GM20431 (cell line): ENCODE results near the gene ATP5PF.
"Not testable (repeated sequence)": the region's sequence is repeated elsewhere in the genome, so short reads cannot be mapped to it uniquely, and the experiment has no call there.

Experiments used
- in situ Hi-C: fragments of 300-500 bp; cut with MseI, MboI; formaldehyde crosslinking; loops from one replicate; pipeline ENCODE4 v1.15.0; 2020; ENCODE audit warnings: low sequenced_read_pairs; ENCODE audit not compliant: unreplicated experiment

The ATP5PF gene

DNA sequence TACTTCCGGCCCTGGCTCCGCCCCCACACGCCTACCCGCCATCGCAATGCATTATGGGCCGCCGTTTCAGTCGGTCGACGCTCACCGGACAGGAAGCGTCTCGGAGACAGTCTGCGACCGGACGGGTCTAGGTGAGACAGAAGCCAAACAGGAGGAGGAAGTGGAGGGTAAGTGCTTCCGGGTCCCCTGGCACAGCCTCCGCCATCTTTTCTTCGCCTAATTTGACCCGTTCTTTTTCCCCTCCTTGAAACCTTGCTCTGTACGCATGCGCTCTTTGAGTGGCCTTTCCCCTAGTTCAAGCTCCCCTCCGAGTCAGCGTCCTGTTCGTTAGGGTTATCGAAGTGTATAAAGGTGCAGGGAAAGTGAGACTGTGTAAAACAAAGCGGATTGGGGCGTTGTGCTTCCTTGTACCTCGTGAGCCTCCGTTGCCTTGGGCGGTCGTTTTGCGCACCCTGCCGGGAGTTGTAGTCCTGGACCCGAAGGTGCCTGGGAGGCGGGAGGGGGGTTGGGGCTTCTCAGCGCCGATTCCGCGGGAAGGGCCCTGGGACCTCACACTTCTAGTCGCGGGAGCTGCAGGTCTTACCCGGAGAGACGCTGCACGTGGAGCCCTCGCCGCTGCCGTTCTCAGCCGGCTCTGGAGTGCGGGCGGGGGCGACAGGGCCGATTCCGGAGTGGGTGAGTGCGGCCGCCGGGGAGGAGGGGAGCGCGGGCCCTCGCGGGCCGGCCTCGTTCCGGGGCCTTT lies at the start of gene ATP5PF, which contains the start of gene GABPA:
Gene ATP5PF, minus strand, starts transcription at position 1 of the 742 bp plus-strand sequence. CDS start 5,110 bp downstream, outside the sequence.
Gene GABPA, plus strand, starts transcription at position 69 of the 742 bp plus-strand sequence. CDS start 6,627 bp downstream, outside the sequence.
- in situ Hi-C loops: loop anchor here (25.0 kb wide), 1 partner anchor 323 kb away; no protein-coding TSS in a partner anchor

GRCh38 chr21:25778126-25778875 lies 43.6 kb upstream of the ATP5PF start:
- in situ Hi-C loops: not testable (repeated sequence)

DNA sequence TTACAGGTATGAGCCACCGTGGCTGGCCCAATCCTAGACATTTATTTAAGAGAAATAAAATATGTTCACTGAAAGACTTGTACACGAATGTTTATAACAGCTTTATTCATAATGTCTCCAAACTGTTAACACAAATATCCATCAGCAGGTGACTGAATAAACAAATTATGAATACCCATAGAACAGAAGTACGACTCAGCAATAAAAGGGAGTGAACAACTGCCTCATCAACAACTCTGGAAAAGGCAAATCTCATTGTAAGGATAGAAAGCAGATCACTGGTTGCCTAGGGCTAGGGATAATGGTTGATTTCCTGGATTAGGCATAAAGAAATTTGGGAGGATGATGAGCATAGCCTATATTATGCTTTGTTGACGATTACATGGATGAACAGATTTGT lies 41.7 kb upstream of the ATP5PF start:
- in situ Hi-C loops: no loop called here

- in situ Hi-C loops: no loop called here
These were observed 38.0 kb upstream of the ATP5PF start for GRCh38 chr21:25772686-25773085.

DNA sequence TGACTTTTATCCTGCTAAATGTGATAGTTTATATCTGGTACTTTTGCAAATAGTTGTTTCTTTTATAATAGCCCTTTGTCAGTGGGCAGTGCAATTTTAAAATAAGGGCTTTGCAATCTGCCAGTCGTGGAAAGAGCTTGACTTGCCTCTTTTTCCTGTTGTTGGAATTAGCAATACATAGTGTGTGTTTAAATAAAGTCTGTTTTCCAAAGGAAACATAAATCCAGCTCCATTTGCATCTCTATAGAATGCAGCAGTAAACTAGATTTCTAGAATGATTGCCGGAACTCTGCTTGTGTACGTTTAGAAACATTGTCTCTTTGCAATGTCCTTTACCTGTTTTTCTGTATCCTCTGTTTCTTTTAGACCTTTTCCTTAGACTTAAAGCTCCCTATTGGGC lies 33.2 kb upstream of the ATP5PF start:
- in situ Hi-C loops: no loop called here

GRCh38 chr21:25764065-25764464 lies 29.4 kb upstream of the ATP5PF start:
- in situ Hi-C loops: no loop called here

DNA sequence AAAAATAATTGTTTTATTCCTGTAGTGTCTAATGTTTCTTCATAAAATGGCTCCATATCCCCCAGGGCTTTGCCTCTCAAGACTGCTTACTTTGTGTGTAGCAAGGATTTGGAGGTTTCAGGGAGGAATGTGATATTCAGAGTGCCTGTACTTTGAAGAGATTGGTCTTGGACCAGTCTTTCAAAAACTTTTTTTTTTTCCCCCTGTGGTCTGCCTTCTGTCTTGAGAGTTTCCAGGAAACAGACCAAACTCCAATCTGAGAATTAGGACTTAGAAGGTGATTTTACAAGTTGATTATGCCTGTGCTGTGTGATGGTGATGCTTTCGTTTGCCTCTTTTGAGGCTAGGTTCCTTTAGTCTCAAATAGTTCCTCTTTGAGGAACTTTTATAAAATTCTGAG lies 26.0 kb upstream of the ATP5PF start:
- in situ Hi-C loops: no loop called here

DNA sequence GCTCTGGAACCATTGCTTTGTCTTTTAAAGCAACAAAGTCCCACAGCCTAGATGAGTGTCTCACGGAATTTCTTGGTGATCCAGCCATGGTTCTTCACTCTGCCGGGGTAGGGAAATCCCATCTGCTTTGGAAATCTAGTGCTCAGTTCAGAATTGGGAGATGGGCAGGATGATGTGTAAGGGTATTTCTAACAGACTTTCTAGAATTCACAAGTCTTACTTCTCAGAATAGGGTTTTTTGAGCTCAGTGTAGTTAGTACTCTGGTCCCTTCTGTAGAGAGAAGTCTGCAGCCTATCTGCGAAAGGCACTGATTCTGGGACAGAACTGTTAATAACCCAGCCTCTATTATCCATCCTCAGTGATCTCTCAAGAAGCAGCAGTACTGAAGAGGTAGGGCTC lies 25.4 kb upstream of the ATP5PF start:
- in situ Hi-C loops: no loop called here

GRCh38 chr21:25759573-25759972 lies 24.9 kb upstream of the ATP5PF start:
- in situ Hi-C loops: no loop called here

DNA sequence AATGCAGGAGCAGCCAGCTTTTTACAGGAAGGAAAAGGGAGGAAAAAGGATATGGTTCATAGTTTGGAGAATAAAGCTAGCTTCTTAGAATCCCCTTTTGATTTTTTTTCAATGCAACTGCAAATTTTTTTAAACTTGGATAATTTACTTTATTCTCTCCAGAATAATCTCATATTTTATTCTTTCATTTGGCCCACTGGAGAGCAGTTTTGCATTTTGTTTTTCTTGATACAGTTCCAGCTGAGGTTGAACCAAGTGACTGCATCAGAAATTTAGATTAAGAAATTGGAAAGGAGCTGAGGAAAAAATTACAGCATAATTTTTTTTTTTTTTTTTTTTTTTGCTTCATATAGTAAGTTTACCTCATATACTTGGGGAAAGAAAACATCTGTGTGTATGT lies 22.8 kb upstream of the ATP5PF start:
- in situ Hi-C loops: no loop called here

DNA sequence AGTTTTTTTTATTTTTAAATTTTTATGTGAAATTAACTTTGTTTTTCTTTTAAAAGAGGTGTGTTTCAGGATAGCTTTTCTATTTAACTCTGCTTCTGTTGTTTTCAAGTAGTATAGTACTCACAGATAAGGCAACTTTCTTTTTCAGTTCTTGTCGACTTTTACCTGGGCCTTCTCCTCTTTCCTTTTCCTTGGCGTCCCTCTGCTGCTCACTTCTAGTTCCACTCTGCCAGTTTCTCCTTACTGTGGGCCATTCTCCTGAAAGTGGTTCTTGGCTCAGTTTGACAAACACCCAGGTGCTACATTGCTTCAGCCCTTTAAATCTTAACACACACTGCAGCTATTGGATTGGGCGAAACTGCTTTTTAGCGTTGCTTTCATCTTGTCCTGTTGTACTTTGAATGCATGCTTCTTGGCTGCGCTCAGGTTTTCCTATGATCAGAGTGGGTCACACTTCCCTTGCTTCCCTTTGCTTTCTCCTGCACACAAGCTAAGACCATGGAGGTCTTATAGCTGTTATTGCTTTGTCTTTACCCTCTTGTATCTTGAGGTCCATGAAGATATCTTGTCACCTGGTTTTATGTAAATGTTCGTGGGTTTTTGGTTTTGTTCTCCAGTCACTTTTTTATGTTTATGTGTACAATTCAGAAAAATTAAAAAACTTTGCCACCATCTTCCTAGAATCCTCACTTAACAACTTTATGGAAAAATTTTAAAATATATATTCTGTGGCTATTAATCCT lies 21.7 kb upstream of the ATP5PF start:
- in situ Hi-C loops: no loop called here

- in situ Hi-C loops: no loop called here
These were observed 17.7 kb upstream of the ATP5PF start for GRCh38 chr21:25752416-25752815.

DNA sequence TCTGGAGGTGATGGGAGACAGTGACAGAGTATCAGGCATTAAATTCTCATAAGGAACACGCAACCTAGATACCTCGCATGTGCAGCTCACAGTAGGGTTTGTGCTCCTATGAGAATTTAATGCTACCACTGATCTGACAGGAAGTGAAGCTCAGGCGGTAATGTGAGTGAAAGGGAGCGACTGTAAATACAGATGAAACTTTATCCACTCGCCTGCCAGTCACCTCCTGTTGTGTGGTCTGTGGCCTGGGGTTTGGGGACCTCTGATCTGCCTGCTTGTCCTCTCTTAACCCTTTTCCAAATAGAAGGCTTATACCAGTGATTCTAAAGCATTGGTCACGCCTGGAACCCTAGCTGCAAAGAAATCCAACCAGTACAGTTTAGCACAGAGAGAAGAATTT lies 15.4 kb upstream of the ATP5PF start:
- in situ Hi-C loops: no loop called here

GRCh38 chr21:25744854-25745253 lies 10.2 kb upstream of the ATP5PF start:
- in situ Hi-C loops: loop anchor here (25.0 kb wide), 1 partner anchor 333 kb away; no protein-coding TSS in a partner anchor

DNA sequence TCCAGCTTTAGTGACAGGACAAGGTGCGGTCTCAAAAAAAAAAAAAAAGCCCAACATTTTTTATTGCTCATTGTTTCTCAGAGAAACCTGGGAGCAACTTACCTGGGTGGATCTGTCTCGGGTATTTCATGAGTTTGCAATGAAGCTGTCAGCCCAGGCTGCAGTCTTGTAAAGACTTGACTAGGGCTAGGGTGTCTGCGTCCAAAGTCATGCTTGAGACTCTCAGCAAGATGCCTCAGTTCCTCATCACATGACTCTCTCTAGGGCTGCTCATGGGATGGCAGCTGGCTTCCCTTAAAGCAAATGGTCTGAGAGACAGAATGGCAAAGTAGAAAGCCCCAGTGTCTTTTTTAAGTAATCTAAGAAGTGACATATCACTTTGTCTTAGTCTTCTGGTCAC lies 8.2 kb upstream of the ATP5PF start:
- in situ Hi-C loops: loop anchor here (25.0 kb wide), 1 partner anchor 331 kb away; no protein-coding TSS in a partner anchor

- in situ Hi-C loops: loop anchor here (25.0 kb wide), 1 partner anchor 325 kb away; no protein-coding TSS in a partner anchor
These were observed 2.7 kb upstream of the ATP5PF start for GRCh38 chr21:25737421-25737820.

DNA sequence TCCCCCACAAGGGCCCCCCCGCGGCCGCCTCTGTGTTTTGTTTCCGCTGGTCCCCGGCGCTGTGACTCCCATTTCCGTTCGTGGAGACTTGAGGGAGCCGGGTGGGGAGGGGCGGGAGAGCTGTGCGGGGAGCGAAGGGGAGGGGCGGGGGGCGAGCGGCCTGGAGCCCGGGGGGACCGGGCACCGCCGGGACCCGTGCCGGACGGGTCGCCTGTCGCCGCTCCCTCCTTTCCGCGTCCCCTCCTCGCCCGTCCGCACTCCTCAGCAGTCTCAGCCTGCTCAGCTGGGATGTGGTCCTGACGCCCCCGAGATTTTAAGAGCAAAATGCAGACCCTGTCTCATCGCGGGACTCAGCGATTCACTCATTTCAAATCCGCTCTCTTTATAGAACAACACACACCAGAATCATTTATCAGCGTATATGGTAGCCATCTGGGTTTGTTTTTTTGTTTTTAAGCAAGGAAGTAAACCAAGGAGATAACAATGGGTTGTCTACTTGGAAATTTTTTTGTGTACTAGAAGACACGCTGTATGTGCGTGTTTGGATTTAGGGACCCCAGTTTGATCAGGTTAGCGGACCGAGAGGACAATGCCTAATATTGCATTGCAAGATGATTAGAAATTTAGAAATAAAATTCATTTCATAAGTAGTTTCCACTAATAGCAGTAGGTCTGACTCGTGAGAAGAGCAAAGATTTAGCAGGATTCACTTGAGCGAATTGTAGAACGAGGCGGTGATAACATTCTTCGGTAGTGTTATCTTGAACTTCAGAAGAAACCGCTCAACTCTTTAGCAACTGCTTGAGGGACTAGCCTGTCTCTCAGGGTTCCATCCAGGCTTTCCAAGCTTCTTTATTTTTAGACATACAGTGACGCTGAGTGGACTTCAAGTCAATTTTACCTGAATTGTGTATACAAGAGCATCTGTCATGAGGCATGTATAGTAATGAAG lies 1.2 kb upstream of the ATP5PF start:
- in situ Hi-C loops: loop anchor here (25.0 kb wide), 1 partner anchor 324 kb away; no protein-coding TSS in a partner anchor

- in situ Hi-C loops: loop anchor here (25.0 kb wide), 1 partner anchor 322 kb away; no protein-coding TSS in a partner anchor
These were observed 125 bp downstream of the ATP5PF start for GRCh38 chr21:25734654-25734903.

DNA sequence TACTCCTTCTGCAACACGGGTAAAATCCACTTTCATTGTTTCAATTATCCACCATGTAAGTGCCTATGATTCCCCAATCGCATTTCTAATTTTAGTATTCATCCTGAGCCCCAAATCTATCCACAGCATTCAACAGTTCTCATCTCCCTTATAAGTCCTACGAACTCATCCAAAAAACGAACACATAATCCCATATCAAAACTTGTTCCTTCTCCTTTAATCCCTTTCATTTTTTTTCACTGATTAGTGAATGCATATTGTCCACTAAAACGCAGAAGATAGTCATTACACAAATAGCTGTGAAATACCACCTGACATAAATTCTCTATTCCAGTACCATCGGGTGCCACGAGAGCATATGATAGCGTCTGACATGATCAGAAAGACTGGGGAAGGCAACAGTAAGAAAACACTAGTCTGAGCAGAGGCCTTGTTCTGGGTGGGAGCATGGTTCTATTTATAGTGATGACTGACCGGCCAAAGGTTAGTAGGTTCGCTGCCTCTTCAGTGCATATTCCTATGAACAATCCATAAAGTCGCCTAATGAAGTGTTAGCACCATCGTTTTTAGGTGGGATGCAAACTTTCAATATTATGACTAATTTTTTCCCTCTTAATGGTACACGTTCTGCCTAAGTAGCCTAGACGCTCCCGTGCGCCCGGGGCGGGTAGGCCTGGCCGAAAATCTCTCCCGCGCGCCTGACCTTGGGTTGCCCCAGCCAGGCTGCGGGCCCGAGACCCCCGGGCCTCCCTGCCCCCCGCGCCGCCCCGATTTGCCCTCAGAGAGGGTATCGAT lies 648 bp downstream of the ATP5PF start:
- in situ Hi-C loops: loop anchor here (25.0 kb wide), 1 partner anchor 322 kb away; no protein-coding TSS in a partner anchor
